Skeletal muscle satellite cell (primary cell): ENCODE results near the gene STX12.
"Not testable (repeated sequence)": the region's sequence is repeated elsewhere in the genome, so short reads cannot be mapped to it uniquely, and the experiment has no call there.

Experiments
- H3K27me3 ChIP-seq: 2 replicates; pipeline ENCODE4 v1.7.0; 2013; ENCODE audit warnings: low read length; ENCODE audit not compliant: control insufficient read depth, insufficient read depth
- H3K36me3 ChIP-seq: 2 replicates; pipeline ENCODE4 v1.7.0; 2013; ENCODE audit warnings: mild to moderate bottlenecking, control low read depth, low read length; ENCODE audit not compliant: insufficient read depth
- H3K4me1 ChIP-seq: 2 replicates; pipeline ENCODE4 v1.7.0; 2013; ENCODE audit warnings: low read length; ENCODE audit not compliant: control insufficient read depth, insufficient read depth
- H3K4me2 ChIP-seq: 2 replicates; pipeline ENCODE4 v1.7.0; 2013; ENCODE audit warnings: mild to moderate bottlenecking, low read length
- H3K4me3 ChIP-seq: 2 replicates; pipeline ENCODE4 v1.7.0; 2013; ENCODE audit warnings: low read length
- H3K9ac ChIP-seq: 2 replicates; pipeline ENCODE4 v1.7.0; 2013; ENCODE audit warnings: mild to moderate bottlenecking, low read depth, low read length, moderate library complexity
- H3K9me3 ChIP-seq: replicated peaks from 2 replicates; pipeline ENCODE4 v1.7.0; 2013; ENCODE audit warnings: mild to moderate bottlenecking, control low read depth, low read length

The STX12 gene

GRCh38 chr1:27755286-27755685, 17.7 kb upstream of the STX12 start:
- H3K4me2 ChIP-seq: no peak overlapping the region
- no peak overlapping the region for H3K9ac ChIP-seq
- H3K4me1 ChIP-seq: no peaks in the 10 kb centered on the region
- peaks cover 47% of the 10 kb centered on the region for H3K36me3 ChIP-seq
- no peaks in the 10 kb centered on the region for H3K9me3 ChIP-seq
- H3K4me3 ChIP-seq: no peak overlapping the region
- no peaks in the 10 kb centered on the region for H3K27me3 ChIP-seq

DNA sequence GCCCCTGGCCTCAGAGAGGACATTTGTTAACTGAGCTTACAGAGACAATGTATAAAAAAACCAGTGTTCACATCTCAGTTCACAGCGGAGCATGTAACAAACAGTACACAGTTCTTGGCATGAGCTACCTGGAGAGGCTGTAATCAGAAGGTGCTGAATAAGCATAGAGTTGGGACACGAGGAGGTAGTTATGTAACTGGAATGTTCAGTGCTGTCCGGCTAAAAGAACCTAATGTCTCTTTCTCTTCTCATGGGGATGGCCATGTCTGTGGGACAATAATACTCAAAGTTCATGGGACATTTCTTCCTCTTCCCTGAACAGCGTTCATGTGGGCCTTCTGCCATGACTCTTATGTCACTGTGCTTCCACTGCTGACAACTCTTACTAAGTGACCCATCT, 17.2 kb upstream of the STX12 start:
- Histone ChIP-seq H3K4me2 (no peak overlapping the region), H3K36me3 (peaks cover 45% of the 10 kb centered on the region), H3K27me3 (no peaks in the 10 kb centered on the region), H3K4me3 (no peak overlapping the region), H3K9ac (no peak overlapping the region), H3K9me3 (no peaks in the 10 kb centered on the region), H3K4me1 (no peaks in the 10 kb centered on the region)

DNA sequence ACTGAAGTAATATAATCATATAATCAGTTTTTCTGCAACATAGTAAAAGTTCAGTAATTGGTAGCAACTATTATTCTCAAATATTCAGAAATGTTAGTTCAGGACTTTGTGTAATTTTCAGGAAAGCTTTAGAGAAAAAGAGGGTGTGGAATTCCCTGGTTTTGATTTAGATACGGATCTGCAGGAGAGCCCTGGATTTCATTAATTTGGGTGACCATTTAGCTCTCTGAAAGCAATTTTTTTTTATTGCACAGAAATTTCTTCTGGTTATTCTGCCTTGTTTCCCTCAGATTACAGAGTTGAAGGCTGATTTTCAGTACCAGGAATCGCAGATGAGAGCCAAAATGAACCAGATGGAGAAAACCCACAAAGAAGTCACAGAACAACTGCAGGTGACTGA, 13.8 kb upstream of the STX12 start:
- H3K9me3 ChIP-seq: no peaks in the 10 kb centered on the region
- no peak overlapping the region for H3K4me2 ChIP-seq
- H3K4me3 ChIP-seq: no peak overlapping the region
- H3K36me3 ChIP-seq: peaks cover 38% of the 10 kb centered on the region
- H3K9ac ChIP-seq: no peak overlapping the region
- H3K27me3 ChIP-seq: no peaks in the 10 kb centered on the region
- H3K4me1 ChIP-seq: no peaks in the 10 kb centered on the region

- Histone ChIP-seq H3K27me3 (no peaks in the 10 kb centered on the region), H3K9ac (no peak overlapping the region), H3K4me3 (no peak overlapping the region), H3K36me3 (peaks cover 27% of the 10 kb centered on the region), H3K4me1 (no peaks in the 10 kb centered on the region), H3K9me3 (no peaks in the 10 kb centered on the region), H3K4me2 (no peak overlapping the region)
Measured at GRCh38 chr1:27760426-27760825, 12.6 kb upstream of the STX12 start.

DNA sequence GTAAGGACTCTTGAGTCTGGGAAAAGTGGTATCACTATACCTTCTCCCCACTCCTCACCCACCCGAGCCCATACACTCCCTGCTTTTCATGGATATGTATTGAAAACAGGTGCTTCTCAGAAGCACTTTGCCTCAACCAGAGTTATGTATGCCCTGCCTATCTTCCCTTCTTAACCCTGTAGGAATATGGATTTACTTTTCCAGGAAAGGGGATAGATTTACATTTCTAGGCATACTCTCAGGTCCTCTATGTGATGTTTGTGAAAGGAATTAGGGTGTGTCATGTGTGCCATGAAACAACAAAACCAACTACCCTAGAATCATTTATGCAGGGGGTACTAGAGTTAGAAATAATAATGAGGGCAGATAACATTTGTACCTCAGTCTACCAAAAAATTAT, 11.0 kb upstream of the STX12 start:
- Histone ChIP-seq H3K36me3 (peaks cover 17% of the 10 kb centered on the region), H3K27me3 (no peaks in the 10 kb centered on the region), H3K4me3 (no peak overlapping the region), H3K4me1 (no peaks in the 10 kb centered on the region), H3K9ac (no peak overlapping the region), H3K4me2 (no peak overlapping the region), H3K9me3 (no peaks in the 10 kb centered on the region)

DNA sequence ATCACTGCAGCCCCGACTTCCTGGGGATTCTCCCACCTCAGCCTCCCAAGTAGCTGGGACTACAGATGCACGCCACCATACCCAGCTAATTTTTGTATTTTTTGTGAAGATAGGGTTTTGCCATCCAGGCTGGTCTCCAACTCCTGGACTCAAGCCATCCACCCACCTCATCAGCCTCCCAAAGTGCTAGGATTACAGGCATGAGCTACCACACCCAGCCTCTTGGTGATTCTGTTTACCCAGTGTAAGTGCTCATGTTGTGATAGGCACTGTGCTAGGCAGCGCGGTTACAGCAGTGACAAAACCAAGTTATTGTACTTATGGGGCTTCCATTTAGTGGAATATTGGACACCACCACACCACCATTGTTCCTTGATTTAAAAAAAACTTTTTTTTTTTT, 9.7 kb upstream of the STX12 start:
- H3K4me2 ChIP-seq: no peak overlapping the region
- no peaks in the 10 kb centered on the region for H3K27me3 ChIP-seq
- H3K9ac ChIP-seq: no peak overlapping the region
- no peaks in the 10 kb centered on the region for H3K4me1 ChIP-seq
- H3K9me3 ChIP-seq: no peaks in the 10 kb centered on the region
- H3K4me3 ChIP-seq: no peak overlapping the region
- H3K36me3 ChIP-seq: peaks cover 13% of the 10 kb centered on the region

GRCh38 chr1:27770293-27770830, 2.7 kb upstream of the STX12 start:
- H3K4me2 ChIP-seq: no peak overlapping the region
- no peaks in the 10 kb centered on the region for H3K27me3 ChIP-seq
- H3K9ac ChIP-seq: no peak overlapping the region
- no peaks in the 10 kb centered on the region for H3K9me3 ChIP-seq
- no peaks in the 10 kb centered on the region for H3K36me3 ChIP-seq
- peaks cover 17% of the 10 kb centered on the region for H3K4me1 ChIP-seq
- H3K4me3 ChIP-seq: no peak overlapping the region

- Histone ChIP-seq H3K4me2 (peak overlapping the region; percentile 78), H3K9ac (peak overlapping the region; percentile 78), H3K9me3 (no peaks in the 10 kb centered on the region), H3K36me3 (peaks cover 6% of the 10 kb centered on the region), H3K4me1 (peaks cover 22% of the 10 kb centered on the region), H3K4me3 (peak overlapping the region; percentile 87), H3K27me3 (no peaks in the 10 kb centered on the region)
Measured at GRCh38 chr1:27772036-27772931, 735 bp upstream of the STX12 start.

DNA sequence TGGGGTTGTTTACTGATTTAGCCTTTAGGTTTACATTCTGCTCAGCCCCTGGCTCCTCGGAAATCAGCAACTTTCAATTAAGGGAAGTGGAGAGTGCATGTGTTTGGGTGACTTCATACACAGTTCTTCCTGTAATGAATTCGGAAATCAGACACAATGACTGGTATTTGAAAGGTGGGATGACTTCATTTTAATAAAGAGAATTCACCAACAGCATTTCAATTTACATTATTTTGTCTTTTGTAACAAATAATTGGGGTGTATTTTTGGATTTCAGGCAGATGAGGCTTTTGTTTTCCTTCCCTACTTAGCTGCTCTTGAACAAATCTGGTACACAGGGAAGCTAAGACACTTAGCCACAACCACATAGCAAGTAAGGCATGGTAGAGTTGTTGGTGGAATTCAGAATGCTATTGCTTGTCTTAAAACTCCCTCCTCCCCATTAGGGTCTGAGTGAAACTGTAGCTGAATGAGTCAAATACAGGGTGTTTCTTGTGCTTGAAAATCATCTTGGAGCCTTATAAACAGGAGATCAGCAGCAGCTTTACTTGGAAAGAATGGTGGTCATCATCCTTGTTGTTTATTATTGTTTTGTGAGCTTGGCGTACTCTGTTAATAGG, 917 bp downstream of the STX12 start:
- H3K4me2 ChIP-seq: peak overlapping the region; percentile 74
- peak overlapping the region; percentile 94 for H3K9ac ChIP-seq
- peaks cover 22% of the 10 kb centered on the region for H3K4me1 ChIP-seq
- H3K27me3 ChIP-seq: no peaks in the 10 kb centered on the region
- no peaks in the 10 kb centered on the region for H3K9me3 ChIP-seq
- H3K4me3 ChIP-seq: peak overlapping the region; percentile 87
- peaks cover 6% of the 10 kb centered on the region for H3K36me3 ChIP-seq

- peak overlapping the region; percentile 94 for H3K9ac ChIP-seq
- no peaks in the 10 kb centered on the region for H3K27me3 ChIP-seq
- H3K9me3 ChIP-seq: no peaks in the 10 kb centered on the region
- peak overlapping the region; percentile 87 for H3K4me3 ChIP-seq
- peaks cover 6% of the 10 kb centered on the region for H3K36me3 ChIP-seq
- H3K4me2 ChIP-seq: peak overlapping the region; percentile 74
- peaks cover 22% of the 10 kb centered on the region for H3K4me1 ChIP-seq
Measured at GRCh38 chr1:27774654-27775053, 1.6 kb downstream of the STX12 start.

GRCh38 chr1:27775336-27775735, 2.3 kb downstream of the STX12 start:
- H3K9ac ChIP-seq, H3K9me3 ChIP-seq, H3K4me3 ChIP-seq, H3K36me3 ChIP-seq, H3K27me3 ChIP-seq: not testable (repeated sequence)
- H3K4me2 ChIP-seq: peak overlapping the region; percentile 2
- H3K4me1 ChIP-seq: peaks cover 22% of the 10 kb centered on the region
